Measurements from ENCODE around the gene TNNT3. TPM values are rescaled to one million over a fixed set of nuclear protein-coding genes. Genes with fewer than 3 reads are reported as not detected.
"Not testable (repeated sequence)": the region's sequence is repeated elsewhere in the genome, so short reads cannot be mapped to it uniquely, and the experiment has no call there.

TNNT3 gene
- total RNA-seq, 3 donors from 2014 or later = 3.5 to 8.2 (median 3.6) TPM

- intact Hi-C loops (cut with DNase I; ENCODE audit: low total_unique reads) = no loop called here
- TF ChIP-seq POLR2AphosphoS5 (IDR thresholded peaks at IDR 0.05) (no peak), CTCF (IDR thresholded peaks at IDR 0.05) (no peak), POLR2A (IDR thresholded peaks at IDR 0.05) (no peak)
Observed at GRCh38 chr11:1938343-1939005, 19.0 kb downstream of the TNNT3 start.

GRCh38 chr11:1939006-1939625 is 19.6 kb downstream of the TNNT3 start:
- TF ChIP-seq POLR2A (IDR thresholded peaks at IDR 0.05) (no peak), POLR2AphosphoS5 (IDR thresholded peaks at IDR 0.05) (no peak), CTCF (IDR thresholded peaks at IDR 0.05) (no peak)

More at GRCh38 chr11:1938343-1939005, 19.0 kb downstream of the TNNT3 start:
- H3K4me1 ChIP-seq = no peaks in the 10 kb centered on the region
- DNase-seq (ENCODE audit: low spot score in 2 of 2) = no peak
- H3K27ac ChIP-seq = peak overlapping the region in 1 of 2 donors; percentile 64
- no peaks in the 10 kb centered on the region for H3K9me3 ChIP-seq
- no peaks in the 10 kb centered on the region for H3K36me3 ChIP-seq
- H3K4me3 ChIP-seq = no peak overlapping the region
- H3K27me3 ChIP-seq = no peaks in the 10 kb centered on the region

GRCh38 chr11:1939788-1940187 is 20.3 kb downstream of the TNNT3 start:
- not testable (repeated sequence) for H3K36me3 ChIP-seq; H3K9me3 ChIP-seq; H3K4me1 ChIP-seq; DNase-seq (ENCODE audit: low spot score in 2 of 2); H3K4me3 ChIP-seq; H3K27ac ChIP-seq; H3K27me3 ChIP-seq
- intact Hi-C loops (cut with DNase I; ENCODE audit: low total_unique reads) = loop anchor here (10.0 kb wide), 1 partner anchor 45 kb away; the partner anchor contains the start of gene PRR33

More at GRCh38 chr11:1939006-1939625, 19.6 kb downstream of the TNNT3 start:
- Histone ChIP-seq H3K36me3 (no peaks in the 10 kb centered on the region), H3K4me1 (peaks cover 0 to 6% of the 10 kb centered on the region in 2 donors), H3K4me3 (no peak overlapping the region), H3K27me3 (no peaks in the 10 kb centered on the region), H3K27ac (peak overlapping the region in 1 of 2 donors; percentile 64), H3K9me3 (no peaks in the 10 kb centered on the region)
- no peak for DNase-seq (ENCODE audit: low spot score in 2 of 2)
- intact Hi-C loops (cut with DNase I; ENCODE audit: low total_unique reads) = no loop called here

GRCh38 chr11:1942558-1943260 is 23.2 kb downstream of the TNNT3 start:
- no peaks in the 10 kb centered on the region for H3K36me3 ChIP-seq
- H3K27ac ChIP-seq = no peak overlapping the region
- H3K4me1 ChIP-seq = peaks cover 0 to 6% of the 10 kb centered on the region in 2 donors
- H3K4me3 ChIP-seq = no peak overlapping the region
- intact Hi-C loops (cut with DNase I; ENCODE audit: low total_unique reads) = loop anchor here (10.0 kb wide), 1 partner anchor 48 kb away; the partner anchor contains the start of gene PRR33
- no peak for TF ChIP-seq CTCF (IDR thresholded peaks at IDR 0.05)
- TF ChIP-seq POLR2A (IDR thresholded peaks at IDR 0.05) = no peak
- no peak for TF ChIP-seq POLR2AphosphoS5 (IDR thresholded peaks at IDR 0.05)
- no peaks in the 10 kb centered on the region for H3K9me3 ChIP-seq
- no peak for DNase-seq (ENCODE audit: low spot score in 2 of 2)
- H3K27me3 ChIP-seq = no peaks in the 10 kb centered on the region

GRCh38 chr11:1943576-1943975 is 24.1 kb downstream of the TNNT3 start:
- peak overlapping the region in 2 of 3 donors; percentile 11 to 40 for H3K4me3 ChIP-seq
- TF ChIP-seq CTCF (IDR thresholded peaks at IDR 0.05) (no peak), POLR2AphosphoS5 (IDR thresholded peaks at IDR 0.05) (no peak), POLR2A (IDR thresholded peaks at IDR 0.05) (no peak)
- peaks cover 0 to 6% of the 10 kb centered on the region in 2 donors for H3K4me1 ChIP-seq
- H3K27me3 ChIP-seq = no peaks in the 10 kb centered on the region
- no peaks in the 10 kb centered on the region for H3K9me3 ChIP-seq
- H3K27ac ChIP-seq = peak overlapping the region; percentile 4 to 32
- intact Hi-C loops (cut with DNase I; ENCODE audit: low total_unique reads) = loop anchor here (10.0 kb wide), 1 partner anchor 49 kb away; the partner anchor contains the start of gene PRR33
- H3K36me3 ChIP-seq = no peaks in the 10 kb centered on the region
- no peak for DNase-seq (ENCODE audit: low spot score in 2 of 2)
